Activated gamma-delta T cell treated with anti-CD3 and anti-CD28 coated beads, Interleukin-2, amount 50 U/mL, for 16 hours (primary cell): ENCODE data around the gene HSD17B11.
A peak's percentile ranks its signal among the peaks of the same experiment; 100 is the strongest.
"Not testable (repeated sequence)": the region's sequence is repeated elsewhere in the genome, so short reads cannot be mapped to it uniquely, and the experiment has no call there.

Source experiments
- DNase-seq: peaks from one replicate; pipeline ENCODE4 v3.0.0-alpha.2; 2020; ENCODE audit warnings: low read depth

HSD17B11 gene

GRCh38 chr4:87356832-87357526 lies 34.0 kb downstream of the HSD17B11 start:
- DNase-seq = no peak

GRCh38 chr4:87354168-87355102 lies 36.6 kb downstream of the HSD17B11 start:
- DNase-seq = no peak

- peak; percentile 12 for DNase-seq
Observed at GRCh38 chr4:87353592-87353991, 37.4 kb downstream of the HSD17B11 start.

- no peak for DNase-seq
Observed at GRCh38 chr4:87345139-87345538, 45.8 kb downstream of the HSD17B11 start.

GRCh38 chr4:87342872-87343271 lies 48.1 kb downstream of the HSD17B11 start:
- no peak for DNase-seq

GRCh38 chr4:87341954-87342635 lies 48.9 kb downstream of the HSD17B11 start:
- DNase-seq = not testable (repeated sequence)

GRCh38 chr4:87339440-87339839 lies 51.5 kb downstream of the HSD17B11 start:
- no peak for DNase-seq

- DNase-seq = no peak
Observed at GRCh38 chr4:87337361-87337760, 53.6 kb downstream of the HSD17B11 start.

GRCh38 chr4:87333267-87333666 lies 57.7 kb downstream of the HSD17B11 start:
- no peak for DNase-seq

- no peak for DNase-seq
Observed at GRCh38 chr4:87330761-87331160, 60.2 kb downstream of the HSD17B11 start.

GRCh38 chr4:87327136-87327535 lies 63.9 kb downstream of the HSD17B11 start:
- no peak for DNase-seq

- no peak for DNase-seq
Observed at GRCh38 chr4:87326460-87326859, 64.5 kb downstream of the HSD17B11 start.

- DNase-seq = no peak
Observed at GRCh38 chr4:87322754-87323153, 68.2 kb downstream of the HSD17B11 start, which contains the start of gene HSD17B13. Gene HSD17B13 (minus strand): TSS chr4:87322882. CDS start chr4:87322841, 41 bp downstream.

GRCh38 chr4:87321888-87322287 lies 69.1 kb downstream of the HSD17B11 start:
- DNase-seq = no peak

- no peak for DNase-seq
Observed at GRCh38 chr4:87317527-87317926, 73.5 kb downstream of the HSD17B11 start.

- no peak for DNase-seq
Observed at GRCh38 chr4:87316961-87317360, 74.0 kb downstream of the HSD17B11 start.

- DNase-seq = not testable (repeated sequence)
Observed at GRCh38 chr4:87315000-87315399, 76.0 kb downstream of the HSD17B11 start.

GRCh38 chr4:87313756-87314155 lies 77.2 kb downstream of the HSD17B11 start:
- DNase-seq = no peak

- no peak for DNase-seq
Observed at GRCh38 chr4:87311684-87312083, 79.3 kb downstream of the HSD17B11 start.

GRCh38 chr4:87310691-87311335 lies 80.2 kb downstream of the HSD17B11 start:
- no peak for DNase-seq

- DNase-seq = no peak
Observed at GRCh38 chr4:87309625-87310024, 81.4 kb downstream of the HSD17B11 start.

- DNase-seq = no peak
Observed at GRCh38 chr4:87306056-87306455, 84.9 kb downstream of the HSD17B11 start.
